Right atrium auricular region (tissue), 2 donors: ENCODE measurements around the gene DPP10. TPM values are rescaled to one million over a fixed set of nuclear protein-coding genes. Genes with fewer than 3 reads are reported as not detected.

Experiments used
- DNase-seq: peaks from one replicate; pipeline ENCODE4 v3.0.0-alpha.2; 2019; ENCODE audit warnings: low spot score
- H3K27ac ChIP-seq, 2 donors: fragments of 200-600 bp; sonication (generic); 1 replicate in 1 of 2; 2 replicates in 1 of 2; pipeline ENCODE4 v1.5.1; 2016 to 2019
- H3K27me3 ChIP-seq, 2 donors: fragments of 200-600 bp; sonication (generic); one replicate each; pipeline versions ENCODE4 v1.5.1 to v1.6.0; 2017 to 2019
- H3K36me3 ChIP-seq: fragments of 200-600 bp; sonication (generic); one replicate; pipeline ENCODE4 v1.5.1; 2016
- H3K4me1 ChIP-seq, 2 donors: fragments of 200-600 bp; sonication (generic); one replicate each; pipeline versions ENCODE4 v1.5.1 to v1.6.0; 2017 to 2019
- H3K4me3 ChIP-seq, 2 donors: fragments of 200-600 bp; sonication (generic); 1 replicate in 1 of 2; 2 replicates in 1 of 2; pipeline ENCODE4 v1.5.1; 2017 to 2019; ENCODE audit warnings: mild to moderate bottlenecking in 1 of 2, moderate library complexity in 1 of 2
- H3K9me3 ChIP-seq, 2 donors: fragments of 200-600 bp; sonication (generic); one replicate each; pipeline ENCODE4 v1.5.1; 2019
- total RNA-seq, 2 donors: library from RNA; depleted of rRNA; stranded (reverse); fragments of >200 nt; gene quantifications; one replicate each; pipeline ENCODE4 v1.1.0, GENCODE V29; 2016
- TF ChIP-seq, protein P1 (sequence below), 2 donors: fragments of 200-600 bp; sonication (generic); IDR thresholded peaks; one replicate each; pipeline ENCODE4 v1.5.1; 2019; ENCODE audit warnings: antibody characterized with exemption in 2 of 2

Gene DPP10
- total RNA-seq, 2 donors from 2014 or later = not detected

DNA sequence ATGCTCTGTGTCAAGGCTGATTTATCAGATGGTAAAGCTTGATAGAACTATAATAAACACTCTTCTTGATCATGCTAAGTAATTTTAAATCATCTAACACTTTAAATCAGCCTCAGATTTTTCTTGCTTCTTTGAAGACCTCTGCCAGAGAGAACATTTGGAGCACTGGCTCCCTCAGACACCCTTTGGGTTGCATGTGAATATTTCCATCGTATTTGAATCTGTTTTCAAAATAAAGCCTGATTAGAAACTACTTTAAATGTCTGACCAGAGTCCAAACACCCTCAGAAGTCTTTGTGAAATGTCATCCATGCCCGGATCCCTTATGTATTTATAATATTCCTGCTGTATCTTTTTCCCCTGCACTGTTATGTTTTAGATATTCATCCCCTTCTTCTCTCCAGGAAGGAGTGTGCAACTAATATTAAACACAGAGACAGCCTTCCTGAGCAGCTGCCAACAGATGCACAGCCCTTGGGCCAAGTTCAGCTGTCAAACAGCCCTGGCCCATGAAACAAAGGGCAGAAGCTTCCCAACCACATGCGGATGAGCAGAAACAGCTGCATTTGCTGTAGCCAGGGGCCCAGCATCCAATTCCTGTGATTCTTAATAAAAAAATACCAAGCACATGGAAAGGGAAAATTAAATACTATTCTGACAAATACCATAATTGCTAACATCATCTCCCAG is 46.5 kb downstream of the DPP10 start:
- Histone ChIP-seq H3K9me3 (no peaks in the 10 kb centered on the region), H3K27ac (no peak overlapping the region), H3K27me3 (no peaks in the 10 kb centered on the region), H3K4me1 (no peaks in the 10 kb centered on the region), H3K4me3 (no peak overlapping the region), H3K36me3 (no peaks in the 10 kb centered on the region)
- DNase-seq = no peak
- TF ChIP-seq, protein P1, sequence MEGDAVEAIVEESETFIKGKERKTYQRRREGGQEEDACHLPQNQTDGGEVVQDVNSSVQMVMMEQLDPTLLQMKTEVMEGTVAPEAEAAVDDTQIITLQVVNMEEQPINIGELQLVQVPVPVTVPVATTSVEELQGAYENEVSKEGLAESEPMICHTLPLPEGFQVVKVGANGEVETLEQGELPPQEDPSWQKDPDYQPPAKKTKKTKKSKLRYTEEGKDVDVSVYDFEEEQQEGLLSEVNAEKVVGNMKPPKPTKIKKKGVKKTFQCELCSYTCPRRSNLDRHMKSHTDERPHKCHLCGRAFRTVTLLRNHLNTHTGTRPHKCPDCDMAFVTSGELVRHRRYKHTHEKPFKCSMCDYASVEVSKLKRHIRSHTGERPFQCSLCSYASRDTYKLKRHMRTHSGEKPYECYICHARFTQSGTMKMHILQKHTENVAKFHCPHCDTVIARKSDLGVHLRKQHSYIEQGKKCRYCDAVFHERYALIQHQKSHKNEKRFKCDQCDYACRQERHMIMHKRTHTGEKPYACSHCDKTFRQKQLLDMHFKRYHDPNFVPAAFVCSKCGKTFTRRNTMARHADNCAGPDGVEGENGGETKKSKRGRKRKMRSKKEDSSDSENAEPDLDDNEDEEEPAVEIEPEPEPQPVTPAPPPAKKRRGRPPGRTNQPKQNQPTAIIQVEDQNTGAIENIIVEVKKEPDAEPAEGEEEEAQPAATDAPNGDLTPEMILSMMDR (IDR thresholded peaks at IDR 0.05) = no peak

- H3K4me1 ChIP-seq = no peaks in the 10 kb centered on the region
- no peak overlapping the region for H3K27ac ChIP-seq
- H3K36me3 ChIP-seq = no peaks in the 10 kb centered on the region
- TF ChIP-seq, protein P1 (IDR thresholded peaks at IDR 0.05) = no peak
- no peak for DNase-seq
- no peaks in the 10 kb centered on the region for H3K27me3 ChIP-seq
- no peaks in the 10 kb centered on the region for H3K9me3 ChIP-seq
- no peak overlapping the region for H3K4me3 ChIP-seq
Measured at GRCh38 chr2:114495046-114495445, 52.6 kb downstream of the DPP10 start.

- Histone ChIP-seq H3K9me3 (no peaks in the 10 kb centered on the region), H3K27me3 (no peaks in the 10 kb centered on the region), H3K27ac (no peak overlapping the region), H3K4me1 (no peaks in the 10 kb centered on the region), H3K4me3 (no peak overlapping the region), H3K36me3 (no peaks in the 10 kb centered on the region)
- TF ChIP-seq, protein P1 (IDR thresholded peaks at IDR 0.05) = no peak
- no peak for DNase-seq
Measured at GRCh38 chr2:114496959-114497358, 54.5 kb downstream of the DPP10 start.

DNA sequence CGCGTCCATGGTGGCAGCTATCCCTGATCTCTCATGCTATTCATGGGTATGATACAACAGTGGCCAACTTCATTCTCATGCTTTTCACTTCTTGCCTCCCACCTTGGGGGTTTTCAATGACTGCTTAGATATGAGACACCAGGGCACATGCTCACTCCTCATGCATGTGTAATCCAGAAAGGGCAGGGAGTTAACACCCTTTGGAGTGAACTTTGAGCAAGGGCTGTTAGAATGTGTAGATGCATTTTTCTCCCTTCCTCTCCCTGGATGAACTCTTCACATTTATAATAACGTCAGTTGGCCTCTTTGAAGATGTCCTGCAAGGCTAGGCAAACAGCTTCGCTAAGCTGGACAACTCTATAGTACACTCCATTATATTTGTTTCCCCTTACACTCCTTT is 56.7 kb downstream of the DPP10 start:
- TF ChIP-seq, protein P1 (IDR thresholded peaks at IDR 0.05) = no peak
- Histone ChIP-seq H3K4me3 (no peak overlapping the region), H3K4me1 (no peaks in the 10 kb centered on the region), H3K9me3 (no peaks in the 10 kb centered on the region), H3K27ac (no peak overlapping the region), H3K27me3 (no peaks in the 10 kb centered on the region), H3K36me3 (no peaks in the 10 kb centered on the region)
- no peak for DNase-seq

DNA sequence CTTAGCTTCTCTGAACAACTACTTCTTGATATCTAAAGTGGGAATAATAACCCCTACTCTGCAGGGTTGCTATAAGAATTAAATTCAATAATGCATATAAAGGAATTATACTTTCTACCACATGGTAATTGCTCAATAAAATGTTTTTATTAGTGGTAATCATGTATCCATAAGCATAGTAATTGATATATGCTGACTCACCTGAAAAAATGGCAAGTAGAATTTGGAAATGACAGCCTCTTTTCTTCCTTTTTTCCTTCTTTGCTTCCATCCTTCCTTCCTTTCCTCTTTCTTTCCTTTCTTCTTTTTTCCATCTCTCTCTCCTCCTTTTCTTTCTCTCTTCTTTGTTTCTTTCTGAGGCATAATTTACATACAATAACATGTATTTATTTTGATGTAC is 65.3 kb downstream of the DPP10 start:
- no peak for DNase-seq
- H3K36me3 ChIP-seq = no peaks in the 10 kb centered on the region
- no peaks in the 10 kb centered on the region for H3K4me1 ChIP-seq
- H3K27me3 ChIP-seq = no peaks in the 10 kb centered on the region
- peaks cover 0 to 8% of the 10 kb centered on the region in 2 donors for H3K9me3 ChIP-seq
- H3K27ac ChIP-seq = no peak overlapping the region
- no peak overlapping the region for H3K4me3 ChIP-seq
- TF ChIP-seq, protein P1 (IDR thresholded peaks at IDR 0.05) = no peak

DNA sequence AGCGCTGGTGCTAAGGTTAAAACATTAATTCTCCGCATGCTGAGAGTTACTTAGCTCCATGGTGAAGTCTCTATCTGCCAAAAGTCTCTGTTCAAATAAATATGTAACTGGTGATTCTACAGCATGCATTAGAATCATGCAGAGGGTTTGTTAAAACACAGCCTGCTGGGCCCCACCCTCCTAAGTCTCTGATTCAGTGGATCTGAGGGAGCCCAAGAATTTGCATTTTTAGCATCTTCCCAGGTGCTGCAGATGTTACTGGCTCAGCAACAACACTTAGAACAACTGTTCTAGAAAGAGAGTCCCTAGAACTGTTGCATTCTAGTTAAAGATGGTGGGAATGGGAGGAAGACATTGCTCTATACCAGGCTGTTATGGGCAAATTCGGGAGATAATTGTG is 73.4 kb downstream of the DPP10 start:
- Histone ChIP-seq H3K9me3 (no peaks in the 10 kb centered on the region), H3K27ac (no peak overlapping the region), H3K36me3 (no peaks in the 10 kb centered on the region), H3K27me3 (no peaks in the 10 kb centered on the region), H3K4me3 (no peak overlapping the region), H3K4me1 (no peaks in the 10 kb centered on the region)
- TF ChIP-seq, protein P1 (IDR thresholded peaks at IDR 0.05) = no peak
- DNase-seq = no peak
